A549 (cell line): Measurements from ENCODE around the gene PRPF40A. TPM values are rescaled to one million over a fixed set of nuclear protein-coding genes. Genes with fewer than 3 reads are reported as not detected.

Source experiments
- ATAC-seq, 2 experiments: fragments of 200-7000 bp in 1 of 2; fragments of >200 bp in 1 of 2; cut with Nextera tagmentation in 1 of 2; cut with Tn5 transposase in 1 of 2; 3 replicates each; pipeline versions ENCODE4 v1.8.0 to v1.9.1; 2018 to 2020; ENCODE audit warnings: mild to moderate bottlenecking in 1 of 2, moderate library complexity in 1 of 2
- CTCF ChIA-PET: fragments of 300-600 bp; sonication (Branson Sonifier 250); formaldehyde crosslinking; extraction: SDS; loops from one replicate; lab custom pipeline; 2021; ENCODE audit warnings: antibody characterized with exemption, inconsistent platforms; lab: Yijun Ruan, JAX
- POLR2A ChIA-PET: fragments of 350-600 bp; formaldehyde crosslinking; extraction: SDS; loops from one replicate; lab custom pipeline; 2021; ENCODE audit warnings: antibody characterized with exemption, inconsistent platforms; lab: Yijun Ruan, JAX
- DNase-seq, 2 experiments: peaks; one replicate each; pipeline versions ENCODE4 v3.0.0 to v3.0.0-alpha.2; 2011 to 2016; ENCODE audit warnings: low read depth in 1 of 2, low spot score in 1 of 2
- FAIRE-seq: peaks from 2 replicates; lab custom pipeline; 2011; peaks lifted over from hg19 to GRCh38; lab: Jason Lieb, UNC
- H3K27ac ChIP-seq, 2 experiments: fragments of >200 bp; sonication (Bioruptor Twin); formaldehyde crosslinking; 3 replicates each; pipeline ENCODE4 v1.5.1; 2016 to 2017
- H3K4me1 ChIP-seq: fragments of >200 bp; sonication (Bioruptor Twin); formaldehyde crosslinking; 3 replicates; pipeline ENCODE4 v1.6.1; 2016
- H3K4me2 ChIP-seq: fragments of >200 bp; sonication (Bioruptor Twin); formaldehyde crosslinking; 3 replicates; pipeline ENCODE4 v1.6.1; 2016
- H3K4me3 ChIP-seq: fragments of >200 bp; sonication (Bioruptor Twin); formaldehyde crosslinking; 3 replicates; pipeline ENCODE4 v1.5.1; 2016
- H3K9me3 ChIP-seq: fragments of >200 bp; sonication (Bioruptor Twin); formaldehyde crosslinking; 3 replicates; pipeline ENCODE4 v1.6.1; 2016
- CEBPB ChIP-seq, 2 experiments: fragments of >200 bp in 1 of 2; sonication (Bioruptor Twin) in 1 of 2; formaldehyde crosslinking in 1 of 2; IDR thresholded peaks; 2 replicates each; pipeline ENCODE4 v1.6.1; 2012 to 2016
- CHD2 ChIP-seq: fragments of 150-350 bp; IDR thresholded peaks from 2 replicates; pipeline ENCODE4 v1.6.1; 2014; ENCODE audit warnings: low read length; ENCODE audit not compliant: partially characterized antibody
- CHD4 ChIP-seq: fragments of 200-600 bp; sonication (generic); IDR thresholded peaks from 2 replicates; pipeline ENCODE4 v1.6.1; 2016; ENCODE audit warnings: antibody characterized with exemption, mild to moderate bottlenecking, borderline replicate concordance
- EHF ChIP-seq: fragments of 250-450 bp; sonication (Bioruptor Pico); IDR thresholded peaks from 2 replicates; pipeline ENCODE4 v1.5.0; 2020; ENCODE audit warnings: mild to moderate bottlenecking
- GATA3 ChIP-seq: IDR thresholded peaks from 2 replicates; pipeline ENCODE4 v1.6.1; 2012; ENCODE audit warnings: borderline replicate concordance
- HES2 ChIP-seq: fragments of >200 bp; sonication (Bioruptor Twin); formaldehyde crosslinking; IDR thresholded peaks from 2 replicates; pipeline ENCODE4 v1.6.1; 2016
- HOXA7 ChIP-seq: fragments of 250-450 bp; sonication (Bioruptor Pico); IDR thresholded peaks from 2 replicates; pipeline ENCODE4 v1.5.0; 2020; ENCODE audit warnings: mild to moderate bottlenecking, moderate library complexity
- KDM1A ChIP-seq: fragments of 200-600 bp; sonication (generic); IDR thresholded peaks from 2 replicates; pipeline ENCODE4 v1.6.1; 2016; ENCODE audit warnings: low read depth, mild to moderate bottlenecking
- KDM5A ChIP-seq: fragments of 200-600 bp; sonication (generic); IDR thresholded peaks from 2 replicates; pipeline ENCODE4 v1.6.1; 2016; ENCODE audit warnings: antibody characterized with exemption, mild to moderate bottlenecking
- MAFK ChIP-seq: fragments of 450-650 bp; IDR thresholded peaks from 2 replicates; pipeline ENCODE4 v1.6.1; 2014; ENCODE audit not compliant: partially characterized antibody
- MAX ChIP-seq: IDR thresholded peaks from 2 replicates; pipeline ENCODE4 v1.6.1; 2012
- NPAS2 ChIP-seq: fragments of 250-450 bp; sonication (Bioruptor Pico); IDR thresholded peaks from 2 replicates; pipeline ENCODE4 v1.8.0; 2022; ENCODE audit warnings: mild to moderate bottlenecking, moderate library complexity, borderline replicate concordance
- NR3C1 ChIP-seq: fragments of >200 bp; sonication (Bioruptor Twin); formaldehyde crosslinking; IDR thresholded peaks from 3 replicates; pipeline ENCODE4 v1.6.1; 2017
- POLR2A ChIP-seq: IDR thresholded peaks from 2 replicates; pipeline ENCODE4 v1.6.1; 2012; ENCODE audit warnings: mild to moderate bottlenecking, low read length
- RNF2 ChIP-seq: fragments of 200-600 bp; sonication (generic); IDR thresholded peaks from 2 replicates; pipeline ENCODE4 v1.6.1; 2016; ENCODE audit warnings: low read depth, mild to moderate bottlenecking, antibody characterized with exemption, moderate library complexity, borderline replicate concordance
- TFCP2L1 ChIP-seq: fragments of 250-450 bp; sonication (Bioruptor Pico); IDR thresholded peaks from 2 replicates; pipeline ENCODE4 v1.5.0; 2021; ENCODE audit warnings: mild to moderate bottlenecking
- TP53 ChIP-seq: fragments of 250-450 bp; sonication (Bioruptor Pico); IDR thresholded peaks from 2 replicates; pipeline ENCODE4 v1.5.0; 2021; ENCODE audit warnings: mild to moderate bottlenecking, moderate library complexity
- WGBS: methylation state at CpG from one replicate; pipeline ENCODE4 v1.1.6; 2017; ENCODE audit errors: missing lambda C conversion rate; 5-methylcytosine and 5-hydroxymethylcytosine counted together
- polyA plus RNA-seq, 4 experiments: library from polyadenylated mRNA; depleted of rRNA in 3 of 4; stranded (reverse); fragments of >200 nt; fragmentation: RNase III in 1 of 4; extraction: RNeasy Plus Mini Kit Qiagen cat#74134 plus additional on column Dnase treatment in 1 of 4; gene quantifications; 2 replicates in 3 of 4; 3 replicates in 1 of 4; pipeline ENCODE4 v1.2.3, GENCODE V29; 2011 to 2017

The PRPF40A gene
- polyA plus RNA-seq, 2 of the 4 experiments (the other 2 are of a cell fraction) = 75.1 to 186 TPM

- peaks cover 8% of the 10 kb centered on the region; the same call in 2 of the 3 replicates for H3K4me1 ChIP-seq
- DNase-seq (no peak), ATAC-seq (no peak), FAIRE-seq (no peak)
- H3K27ac ChIP-seq = no peak overlapping the region
- TF ChIP-seq GATA3 = no peak
- TF ChIP-seq KDM5A = no peak
- no peak for TF ChIP-seq MAX
- TF ChIP-seq RNF2 = no peak
- no peak for TF ChIP-seq EHF
- TF ChIP-seq HOXA7 = no peak
- no peak for TF ChIP-seq NR3C1
- no peak for TF ChIP-seq CEBPB (IDR thresholded peaks at IDR 0.05)
- no peak for TF ChIP-seq CHD4
- TF ChIP-seq TP53 (CRISPR knock-in tag) = no peak
- TF ChIP-seq KDM1A = no peak
- no peak for TF ChIP-seq HES2
- no peak for TF ChIP-seq TFCP2L1
- TF ChIP-seq CHD2 = no peak
- no peak for TF ChIP-seq POLR2A
- TF ChIP-seq MAFK = no peak
- TF ChIP-seq NPAS2 (CRISPR knock-in tag) = no peak
- TF ChIP-seq, all 56 proteins: peak for 0
- POLR2A ChIA-PET = no interaction called here
- WGBS = 91% methylated on average over 8 of the region's 8 CpGs
- H3K4me3 ChIP-seq = no peak overlapping the region
- H3K4me2 ChIP-seq = no peak overlapping the region
- H3K9me3 ChIP-seq = no peaks in the 10 kb centered on the region
- CTCF ChIA-PET = interaction anchor here (1.0 to 1.3 kb wide), 2 partner anchors 15 to 33 kb away, joined by 3 to 4 read pairs; no protein-coding TSS in a partner anchor
These were observed 114.5 kb downstream of the PRPF40A start for GRCh38 chr2:152602750-152603149.

Other genes with a start within 250 kb of the PRPF40A start
- gene ARL6IP6, start 1.2 kb upstream of the PRPF40A start, polyA plus RNA-seq (2011; rRNA removed) = 51.0 and 72.7 TPM in 2 replicates
- 23.6 to 28.1 TPM (median 25.8 TPM) in 3 replicates for gene ARL6IP6, start 1.2 kb upstream of the PRPF40A start, polyA plus RNA-seq (2017; fragmentation: RNase III; extraction: RNeasy Plus Mini Kit Qiagen cat#74134 plus additional on column Dnase treatment)